Lower leg skin (tissue), 3 donors: ENCODE results near the gene FOXL3.

Experiments used
- CTCF ChIP-seq, 3 donors: fragments of 450-650 bp; IDR thresholded peaks; one replicate each; pipeline ENCODE4 v1.5.1; 2016; ENCODE audit warnings: antibody characterized with exemption in 3 of 3, mild to moderate bottlenecking in 3 of 3, moderate library complexity in 2 of 3
- POLR2A ChIP-seq, 2 donors: fragments of 450-650 bp; IDR thresholded peaks; one replicate each; pipeline ENCODE4 v1.6.1; 2016 to 2017; ENCODE audit warnings: antibody characterized with exemption in 2 of 2, mild to moderate bottlenecking in 1 of 2, moderate library complexity in 1 of 2

- TF ChIP-seq CTCF (IDR thresholded peaks at IDR 0.05) (no peak), POLR2A (IDR thresholded peaks at IDR 0.05) (no peak)
Observed at GRCh38 chr7:260441-261281, 29.3 kb upstream of the FOXL3 start.
